ENCODE results near the gene CPE. TPM values are rescaled to one million over a fixed set of nuclear protein-coding genes. Genes with fewer than 3 reads are reported as not detected.

The CPE gene
- total RNA-seq, 4 donors from 2014 or later, result 82.8 to 136 (median 113) TPM

- WGBS, 2 donors, result 66 to 72% methylated on average over 6 of the region's 6 CpGs
- Histone ChIP-seq H3K4me3 (no peak overlapping the region), H3K27me3 (peaks cover 0 to 6% of the 10 kb centered on the region in 2 donors), H3K9me3 (no peaks in the 10 kb centered on the region), H3K4me1 (no peaks in the 10 kb centered on the region), H3K36me3 (no peaks in the 10 kb centered on the region), H3K27ac (no peak overlapping the region)
- TF ChIP-seq POLR2A (IDR thresholded peaks at IDR 0.05) (no peak), CTCF (IDR thresholded peaks at IDR 0.05) (no peak), EP300 (IDR thresholded peaks at IDR 0.05) (no peak)
- no peak for DNase-seq (ENCODE audit: low spot score in 2 of 2)
Observed at GRCh38 chr4:165516281-165516833, 137.5 kb downstream of the CPE start.

- Histone ChIP-seq H3K36me3 (no peaks in the 10 kb centered on the region), H3K4me3 (no peak overlapping the region), H3K27ac (no peak overlapping the region), H3K9me3 (no peaks in the 10 kb centered on the region), H3K4me1 (no peaks in the 10 kb centered on the region), H3K27me3 (peaks cover 0 to 6% of the 10 kb centered on the region in 2 donors)
- no peak for TF ChIP-seq EP300 (IDR thresholded peaks at IDR 0.05)
- no peak for TF ChIP-seq CTCF (IDR thresholded peaks at IDR 0.05)
- no peak for TF ChIP-seq POLR2A (IDR thresholded peaks at IDR 0.05)
- no peak for DNase-seq (ENCODE audit: low spot score in 2 of 2)
- 60 to 62% methylated on average over 1 of the region's 1 CpG for WGBS, 2 donors
Observed at GRCh38 chr4:165517216-165517615, 138.4 kb downstream of the CPE start.

- Histone ChIP-seq H3K4me1 (no peaks in the 10 kb centered on the region), H3K9me3 (no peaks in the 10 kb centered on the region), H3K4me3 (no peak overlapping the region), H3K27me3 (peaks cover 0 to 6% of the 10 kb centered on the region in 2 donors), H3K36me3 (no peaks in the 10 kb centered on the region), H3K27ac (no peak overlapping the region)
- TF ChIP-seq POLR2A (IDR thresholded peaks at IDR 0.05) (no peak), EP300 (IDR thresholded peaks at IDR 0.05) (no peak), CTCF (IDR thresholded peaks at IDR 0.05) (no peak)
- 75 to 83% methylated on average over 1 of the region's 1 CpG for WGBS, 2 donors
- DNase-seq (ENCODE audit: low spot score in 2 of 2), result no peak
Observed at GRCh38 chr4:165518024-165518616, 139.3 kb downstream of the CPE start.

GRCh38 chr4:165518686-165519085 is 139.9 kb downstream of the CPE start:
- no peak overlapping the region for H3K4me3 ChIP-seq
- peaks cover 0 to 6% of the 10 kb centered on the region in 2 donors for H3K27me3 ChIP-seq
- no peak overlapping the region for H3K27ac ChIP-seq
- H3K36me3 ChIP-seq, result no peaks in the 10 kb centered on the region
- WGBS, 2 donors, result 87 to 90% methylated on average over 1 of the region's 1 CpG
- DNase-seq (ENCODE audit: low spot score in 2 of 2), result no peak
- H3K9me3 ChIP-seq, result no peaks in the 10 kb centered on the region
- H3K4me1 ChIP-seq, result no peaks in the 10 kb centered on the region
- no peak for TF ChIP-seq POLR2A (IDR thresholded peaks at IDR 0.05)
- TF ChIP-seq CTCF (IDR thresholded peaks at IDR 0.05), result no peak
- no peak for TF ChIP-seq EP300 (IDR thresholded peaks at IDR 0.05)

GRCh38 chr4:165519591-165519990 is 140.8 kb downstream of the CPE start:
- H3K27ac ChIP-seq, result no peak overlapping the region
- no peak for TF ChIP-seq EP300 (IDR thresholded peaks at IDR 0.05)
- no peak for DNase-seq (ENCODE audit: low spot score in 2 of 2)
- peaks cover 0 to 6% of the 10 kb centered on the region in 2 donors for H3K27me3 ChIP-seq
- H3K4me3 ChIP-seq, result no peak overlapping the region
- no peaks in the 10 kb centered on the region for H3K9me3 ChIP-seq
- H3K4me1 ChIP-seq, result no peaks in the 10 kb centered on the region
- H3K36me3 ChIP-seq, result no peaks in the 10 kb centered on the region

Measured in tibial nerve (tissue), 4 donors.